EL (cell line): ENCODE measurements around the gene MARK2.

ENCODE experiments used
- DNase-seq: peaks from one replicate; pipeline ENCODE4 v3.0.0-alpha.2; 2016

Gene MARK2

GRCh38 chr11:63937713-63938478, 99.0 kb downstream of the MARK2 start:
- DNase-seq: no peak

- DNase-seq: peak; percentile 98
Observed at GRCh38 chr11:63938479-63939396, 99.8 kb downstream of the MARK2 start, which contains the start of gene NAA40. NAA40 (plus strand) TSS chr11:63939002; CDS start chr11:63939097, 95 bp downstream.

GRCh38 chr11:63939397-63939891, 100.5 kb downstream of the MARK2 start:
- DNase-seq: no peak

- DNase-seq: no peak
Observed at GRCh38 chr11:63940786-63941185, 101.9 kb downstream of the MARK2 start.

GRCh38 chr11:63941901-63942300, 103.0 kb downstream of the MARK2 start:
- DNase-seq: no peak

- DNase-seq: no peak
Observed at GRCh38 chr11:63942803-63943202, 103.9 kb downstream of the MARK2 start.

GRCh38 chr11:63944987-63945386, 106.1 kb downstream of the MARK2 start:
- no peak for DNase-seq

- DNase-seq: peak; percentile 72
Observed at GRCh38 chr11:63945477-63946163, 106.7 kb downstream of the MARK2 start.

GRCh38 chr11:63951779-63952536, 113.0 kb downstream of the MARK2 start:
- no peak for DNase-seq

GRCh38 chr11:63952570-63952969, 113.7 kb downstream of the MARK2 start:
- DNase-seq: no peak

- DNase-seq: no peak
Observed at GRCh38 chr11:63958008-63958407, 119.1 kb downstream of the MARK2 start.
